ENCODE results near the gene RSBN1. TPM values are rescaled to one million over a fixed set of nuclear protein-coding genes. Genes with fewer than 3 reads are reported as not detected.

RSBN1 gene
- polyA plus RNA-seq, 1 of the 3 experiments (the other 2 are of a cell fraction): 4.0 TPM

- Histone ChIP-seq H3F3A (replicated peaks; ENCODE audit: insufficient read depth) (peaks cover 21% of the 10 kb centered on the region), H3K79me2 (ENCODE audit: insufficient read depth) (peaks cover 81% of the 10 kb centered on the region), H3K9me3 (no peaks in the 10 kb centered on the region), H4K20me1 (ENCODE audit: insufficient read depth) (peaks cover 11% of the 10 kb centered on the region; the same call in 1 of the 2 replicates), H3K36me3 (replicated peaks in 1 of 2; ENCODE audit: control insufficient read depth in 1 of 2, insufficient read depth in 2 of 2, low read length in 1 of 2) (no peaks in the 10 kb centered on the region), H3K9me2 (no peaks in the 10 kb centered on the region), H3K27ac (ENCODE audit: low read depth in 2 of 2, low read length in 1 of 2) (peak overlapping the region in 1 of 2 experiments; percentile 40; a peak in 2 of 4 replicates), H3K4me1 (ENCODE audit: control insufficient read depth in 1 of 2, insufficient read depth in 2 of 2, low read depth in 1 of 2, low read length in 1 of 2) (peaks cover 10 to 17% of the 10 kb centered on the region in 2 experiments; a peak in 3 of 4 replicates), H3K4me2 (peak overlapping the region; percentile 75), H3K4me3 (ENCODE audit: low read depth in 2 of 2, low read length in 1 of 2) (peak overlapping the region in 1 of 2 experiments; percentile 1; a peak in 1 of 4 replicates), H3K27me3 (ENCODE audit: insufficient read depth) (no peaks in the 10 kb centered on the region), H2AFZ (ENCODE audit: low read depth) (no peak overlapping the region), H3K9ac (peak overlapping the region; percentile 15; the same call in 1 of the 2 replicates)
- ChIA-PET CTCF (no interaction called here), POLR2A (no interaction called here)
- TF ChIP-seq EZH2phosphoT487 (IDR thresholded peaks at IDR 0.05; ENCODE audit: borderline replicate concordance, low read depth) (no peak), JUND (IDR thresholded peaks at IDR 0.05) (no peak), NRF1 (IDR thresholded peaks at IDR 0.05; ENCODE audit: low read depth, low read length) (no peak), USF1 (IDR thresholded peaks at IDR 0.05; ENCODE audit: borderline replicate concordance, low read depth) (no peak), SMC3 (IDR thresholded peaks at IDR 0.05; ENCODE audit: low read depth, low read length) (no peak), CTCF (IDR thresholded peaks at IDR 0.05) (no peak), NFIC (IDR thresholded peaks at IDR 0.05; ENCODE audit: borderline replicate concordance) (no peak), GABPA (IDR thresholded peaks at IDR 0.05; ENCODE audit: low read depth) (no peak), RCOR1 (IDR thresholded peaks at IDR 0.05; ENCODE audit: low read length) (no peak), ZBTB33 (IDR thresholded peaks at IDR 0.05; ENCODE audit: borderline replicate concordance, low read depth) (no peak), IRF3 (IDR thresholded peaks at IDR 0.05; ENCODE audit: low read depth, low read length) (no peak), MXI1 (IDR thresholded peaks at IDR 0.05; ENCODE audit: low read depth, low read length) (no peak), USF2 (IDR thresholded peaks at IDR 0.05; ENCODE audit: borderline replicate concordance, low read depth, low read length) (no peak), POLR2AphosphoS5 (IDR thresholded peaks at IDR 0.05; ENCODE audit: low read depth, low read length) (no peak)
- no peak for DNase-seq
- 77% methylated on average over 4 of the region's 4 CpGs for WGBS (ENCODE audit: low lambda C conversion rate)
Measured at GRCh38 chr1:113808450-113809195, 3.7 kb downstream of the RSBN1 start.
